IMR-90 (cell line): ENCODE data around the gene ABCA4. TPM values are rescaled to one million over a fixed set of nuclear protein-coding genes. Genes with fewer than 3 reads are reported as not detected.

Experiments
- ATAC-seq: fragments of 200-7000 bp; cut with Tn5 transposase; 2 replicates; pipeline ENCODE4 v1.9.1; 2020; ENCODE audit warnings: low read depth, mild to moderate bottlenecking, moderate library complexity
- BruUV-seq: library from RNA; stranded (reverse); fragments of 400-500 nt; replicated peaks from 2 replicates; lab custom pipeline; 2021; lab: Mats Ljungman, UMichigan
- CTCF ChIA-PET: fragments of 300-600 bp; formaldehyde crosslinking; extraction: SDS; loops from one replicate; lab custom pipeline; 2021; ENCODE audit warnings: antibody characterized with exemption; lab: Yijun Ruan, JAX
- POLR2A ChIA-PET: fragments of 300-600 bp; sonication (Branson Sonifier 250); formaldehyde crosslinking; loops from one replicate; lab custom pipeline; 2022; ENCODE audit warnings: antibody characterized with exemption; ENCODE audit not compliant: unreplicated experiment; lab: Charles Lee
- DNase-seq: peaks from one replicate; pipeline ENCODE4 v3.0.0; 2013
- H2AFZ ChIP-seq: replicated peaks from 2 replicates; pipeline ENCODE3; 2013; ENCODE audit warnings: low read length, mild to moderate bottlenecking; ENCODE audit not compliant: poor library complexity
- H2AK5ac ChIP-seq: 2 replicates; pipeline ENCODE4 v1.6.1; 2013; ENCODE audit warnings: low read depth, low read length, inconsistent platforms
- H2AK9ac ChIP-seq: replicated peaks from 2 replicates; pipeline ENCODE3; 2013; ENCODE audit warnings: mild to moderate bottlenecking, low read depth, low read length, moderate library complexity; ENCODE audit not compliant: poor library complexity
- H2BK120ac ChIP-seq: 2 replicates; pipeline ENCODE4 v1.6.1; 2013; ENCODE audit warnings: low read depth, low read length, inconsistent platforms
- H2BK15ac ChIP-seq: 3 replicates; pipeline ENCODE4 v1.6.1; 2013; ENCODE audit warnings: low read depth, low read length, inconsistent platforms
- H2BK20ac ChIP-seq: 2 replicates; pipeline ENCODE4 v1.6.1; 2013; ENCODE audit warnings: low read depth, mild to moderate bottlenecking, inconsistent platforms, low read length, moderate library complexity
- H2BK5ac ChIP-seq: 2 replicates; pipeline ENCODE4 v1.6.1; 2013; ENCODE audit warnings: mild to moderate bottlenecking, low read depth, low read length, inconsistent platforms; ENCODE audit not compliant: poor library complexity, severe bottlenecking
- H3K14ac ChIP-seq: replicated peaks from 2 replicates; pipeline ENCODE4 v1.6.1; 2013; ENCODE audit warnings: low read depth, low read length, inconsistent platforms
- H3K18ac ChIP-seq: 2 replicates; pipeline ENCODE4 v1.6.1; 2013; ENCODE audit warnings: low read depth, low read length, control low read depth
- H3K23ac ChIP-seq: 2 replicates; pipeline ENCODE4 v1.6.1; 2013; ENCODE audit warnings: low read depth, low read length, inconsistent platforms
- H3K27ac ChIP-seq: 2 replicates; pipeline ENCODE4 v1.5.1; 2013; ENCODE audit warnings: mild to moderate bottlenecking, control low read depth, low read length; ENCODE audit not compliant: insufficient read depth
- H3K27me3 ChIP-seq: 2 replicates; pipeline ENCODE4 v1.6.1; 2013; ENCODE audit warnings: low read length; ENCODE audit not compliant: control insufficient read depth, insufficient read depth
- H3K36me3 ChIP-seq: 2 replicates; pipeline ENCODE4 v1.6.1; 2013; ENCODE audit warnings: low read length, mixed read lengths; ENCODE audit not compliant: control insufficient read depth, insufficient read depth
- H3K4ac ChIP-seq: 2 replicates; pipeline ENCODE4 v1.6.1; 2013; ENCODE audit warnings: low read depth, low read length, inconsistent platforms
- H3K4me1 ChIP-seq: 2 replicates; pipeline ENCODE4 v1.6.1; 2013; ENCODE audit warnings: low read length, mixed read lengths; ENCODE audit not compliant: control insufficient read depth, insufficient read depth
- H3K4me2 ChIP-seq: 2 replicates; pipeline ENCODE4 v1.6.1; 2013; ENCODE audit warnings: low read depth, mild to moderate bottlenecking, control low read depth, low read length, moderate library complexity
- H3K4me3 ChIP-seq: 2 replicates; pipeline ENCODE4 v1.5.1; 2013; ENCODE audit warnings: low read depth, mild to moderate bottlenecking, control low read depth, low read length, moderate library complexity; ENCODE audit not compliant: insufficient read depth
- H3K56ac ChIP-seq: 2 replicates; pipeline ENCODE4 v1.6.1; 2013; ENCODE audit warnings: low read length, inconsistent platforms; ENCODE audit not compliant: insufficient read depth; ENCODE audit errors: extremely low read depth
- H3K79me1 ChIP-seq, 2 experiments: 2 replicates each; pipeline ENCODE4 v1.6.1; 2013; ENCODE audit warnings: low read length in 2 of 2, inconsistent platforms in 1 of 2, low read depth in 1 of 2
- H3K9ac ChIP-seq: 2 replicates; pipeline ENCODE4 v1.6.1; 2013; ENCODE audit warnings: low read depth, low read length, control low read depth
- H3K9me1 ChIP-seq: 2 replicates; pipeline ENCODE4 v1.6.1; 2013; ENCODE audit warnings: low read length, inconsistent platforms; ENCODE audit not compliant: insufficient read depth
- H3K9me3 ChIP-seq: 2 replicates; pipeline ENCODE4 v1.6.1; 2013; ENCODE audit warnings: low read length; ENCODE audit not compliant: control insufficient read depth, insufficient read depth
- H4K20me1 ChIP-seq: 2 replicates; pipeline ENCODE4 v1.6.1; 2013; ENCODE audit warnings: low read length, inconsistent platforms; ENCODE audit not compliant: insufficient read depth
- H4K5ac ChIP-seq: 2 replicates; pipeline ENCODE4 v1.6.1; 2013; ENCODE audit warnings: mild to moderate bottlenecking, low read depth, low read length, control low read depth
- H4K8ac ChIP-seq, 2 experiments: 2 replicates each; pipeline ENCODE4 v1.6.1; 2013; ENCODE audit warnings: low read depth in 2 of 2, low read length in 2 of 2, control low read depth in 1 of 2, inconsistent platforms in 1 of 2
- H4K91ac ChIP-seq: 2 replicates; pipeline ENCODE4 v1.6.1; 2013; ENCODE audit warnings: low read depth, low read length, inconsistent platforms; ENCODE audit not compliant: insufficient read depth
- BHLHE40 ChIP-seq: fragments of 150-350 bp; IDR thresholded peaks from 2 replicates; pipeline ENCODE4 v1.6.1; 2016; ENCODE audit warnings: mild to moderate bottlenecking, low read depth, low read length
- CEBPB ChIP-seq: IDR thresholded peaks from 2 replicates; pipeline ENCODE4 v1.6.1; 2012; ENCODE audit warnings: low read depth, low read length, improper control_type of control experiment
- CHD1 ChIP-seq: IDR thresholded peaks from 2 replicates; pipeline ENCODE4 v1.6.1; 2012; ENCODE audit warnings: low read depth, low read length, improper control_type of control experiment
- FOS ChIP-seq: fragments of 150-350 bp; IDR thresholded peaks from 2 replicates; pipeline ENCODE4 v1.6.1; 2016; ENCODE audit warnings: low read depth, low read length
- MAFK ChIP-seq: IDR thresholded peaks from 2 replicates; pipeline ENCODE4 v1.6.1; 2012; ENCODE audit warnings: low read depth, low read length, improper control_type of control experiment
- MAZ ChIP-seq: IDR thresholded peaks from 2 replicates; pipeline ENCODE4 v1.6.1; 2012; ENCODE audit warnings: low read depth, mild to moderate bottlenecking, low read length, improper control_type of control experiment, moderate library complexity, borderline replicate concordance
- MXI1 ChIP-seq: IDR thresholded peaks from 2 replicates; pipeline ENCODE4 v1.6.1; 2012; ENCODE audit warnings: low read depth, mild to moderate bottlenecking, low read length, moderate library complexity, borderline replicate concordance
- NFE2L2 ChIP-seq: fragments of 150-350 bp; IDR thresholded peaks from 2 replicates; pipeline ENCODE4 v1.6.1; 2016; ENCODE audit warnings: low read depth, mild to moderate bottlenecking, low read length
- POLR2A ChIP-seq: IDR thresholded peaks from 2 replicates; pipeline ENCODE4 v1.6.1; 2012; ENCODE audit warnings: mild to moderate bottlenecking, low read depth, low read length
- RAD21 ChIP-seq: IDR thresholded peaks from 2 replicates; pipeline ENCODE4 v1.6.1; 2012; ENCODE audit warnings: low read length, improper control_type of control experiment
- RCOR1 ChIP-seq: IDR thresholded peaks from 2 replicates; pipeline ENCODE4 v1.6.1; 2012; ENCODE audit warnings: mild to moderate bottlenecking, low read length, improper control_type of control experiment; ENCODE audit not compliant: insufficient replicate concordance
- RFX5 ChIP-seq: IDR thresholded peaks from 2 replicates; pipeline ENCODE4 v1.8.0; 2012; ENCODE audit warnings: low read depth, mild to moderate bottlenecking, low read length, moderate library complexity
- SMC3 ChIP-seq: fragments of 150-350 bp; IDR thresholded peaks from 2 replicates; pipeline ENCODE4 v1.6.1; 2016; ENCODE audit warnings: low read depth, mild to moderate bottlenecking, antibody characterized with exemption, low read length, moderate library complexity
- WGBS, 2 experiments: methylation state at CpG; one replicate each; pipeline versions ENCODE4 v1.1.5 to v1.1.7; 2013; ENCODE audit warnings: missing lambda C conversion rate in 2 of 2; ENCODE audit not compliant: insufficient read length in 1 of 2; ENCODE audit errors: extremely low coverage in 2 of 2; 5-methylcytosine and 5-hydroxymethylcytosine counted together
- dilution Hi-C: fragments of 300-500 bp; cut with HindIII; formaldehyde crosslinking; loops from one replicate; pipeline ENCODE4 v1.14.3; 2018; ENCODE audit warnings: low sequenced_read_pairs; ENCODE audit not compliant: unreplicated experiment
- in situ Hi-C: fragments of 300-500 bp; cut with MboI; formaldehyde crosslinking; loops from 3 replicates; pipeline ENCODE4 v1.14.3; 2019; ENCODE audit warnings: low sequenced_read_pairs, inconsistent platforms, mixed read lengths
- intact Hi-C: fragments of 100-400 bp; cut with micrococcal nuclease; formaldehyde crosslinking; loops from 2 replicates; pipeline ENCODE4 v1.10.0; 2022
- polyA plus RNA-seq, 3 experiments: library from polyadenylated mRNA; depleted of rRNA; stranded (reverse); fragments of >200 nt; gene quantifications; 2 replicates each; pipeline ENCODE4 v1.2.3, GENCODE V29; 2012; ENCODE audit warnings: low replicate concordance in 1 of 3
- total RNA-seq: library from RNA; depleted of rRNA; stranded (reverse); fragments of >200 nt; gene quantifications from 2 replicates; pipeline ENCODE4 v1.2.3, GENCODE V29; 2012
- TF ChIP-seq, protein P1 (sequence below): fragments of 150-350 bp; IDR thresholded peaks from 2 replicates; pipeline ENCODE4 v1.6.1; 2016; ENCODE audit warnings: low read depth, mild to moderate bottlenecking, low read length, moderate library complexity, borderline replicate concordance
- TF ChIP-seq, protein P2 (sequence below): fragments of 150-350 bp; IDR thresholded peaks from 2 replicates; pipeline ENCODE4 v1.6.1; 2017; ENCODE audit warnings: mild to moderate bottlenecking, antibody characterized with exemption, low read length, low read depth
- TF ChIP-seq, protein P3 (sequence below): conservative IDR thresholded peaks from 2 replicates; pipeline ENCODE4 v1.5.1; 2012; ENCODE audit warnings: mild to moderate bottlenecking, low read depth, low read length, improper control_type of control experiment

ABCA4 gene
- total and polyA plus RNA-seq, 2 of the 4 experiments (the other 2 are of a cell fraction) = under 0.01 to 0.36 TPM

DNA sequence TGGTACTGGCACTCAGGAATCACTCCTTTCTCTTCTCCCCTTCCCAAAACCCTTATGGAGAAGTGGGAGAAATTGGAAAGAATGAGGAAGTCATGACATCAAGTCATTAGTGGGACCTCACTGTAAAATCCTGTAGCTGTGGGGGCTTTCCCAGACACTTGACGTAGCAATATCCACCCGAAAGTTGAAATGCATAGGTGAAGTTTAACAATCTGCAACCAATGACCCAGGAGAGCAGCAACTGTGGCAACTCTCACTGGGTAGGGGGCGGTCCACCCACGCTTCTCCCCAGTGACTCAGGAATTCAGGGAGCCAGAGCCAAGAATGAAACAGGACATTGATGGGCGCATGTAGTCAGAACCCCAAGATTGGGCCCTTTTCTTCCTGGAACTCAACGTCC lies 27.0 kb downstream of the ABCA4 start:
- Histone ChIP-seq H3K27ac (peak overlapping the region; percentile 90), H4K8ac (peak overlapping the region; percentile 68 to 75), H2BK20ac (peak overlapping the region; percentile 93), H4K91ac (peak overlapping the region; percentile 90), H2AK5ac (peak overlapping the region; percentile 68), H3K27me3 (no peaks in the 10 kb centered on the region), H2AFZ (peak overlapping the region; percentile 84), H3K79me1 (no peaks in the 10 kb centered on the region), H3K56ac (peak overlapping the region; percentile 73; the same call in 1 of the 2 replicates), H3K4ac (peak overlapping the region; percentile 91), H3K14ac (peak overlapping the region; percentile 54), H3K9me3 (no peaks in the 10 kb centered on the region), H3K9ac (peak overlapping the region; percentile 31), H3K4me1 (peaks cover 31% of the 10 kb centered on the region), H2BK15ac (peak overlapping the region; percentile 67; the same call in 2 of the 3 replicates), H2AK9ac (peak overlapping the region; percentile 88), H3K18ac (peak overlapping the region; percentile 95), H3K9me1 (peaks cover 25% of the 10 kb centered on the region), H4K5ac (peak overlapping the region; percentile 91), H3K36me3 (no peaks in the 10 kb centered on the region), H3K4me2 (peak overlapping the region; percentile 37), H2BK120ac (peak overlapping the region; percentile 94), H4K20me1 (no peaks in the 10 kb centered on the region), H2BK5ac (peak overlapping the region; percentile 79), H3K23ac (peak overlapping the region; percentile 66), H3K4me3 (no peak overlapping the region)
- ChIA-PET CTCF (interaction anchor here (0.6 to 1.0 kb wide), 3 partner anchors 29 to 379 kb away, joined by 3 to 4 read pairs (median 3); no protein-coding TSS in a partner anchor), POLR2A (no interaction called here)
- WGBS, 2 experiments = 7% methylated on average over 2 of the region's 6 CpGs; no CpG with 5 or more reads in 1 of the 2 experiments
- ATAC-seq = peak; percentile 6; the same call in 1 of the 2 replicates
- DNase-seq = peak; percentile 57
- in situ Hi-C loops (no loop called here), intact Hi-C loops (no loop called here), dilution Hi-C loops (no loop called here)
- no TSS peak for BruUV-seq
- TF ChIP-seq CHD1 (no peak), MAFK (no peak), RAD21 (no peak), CEBPB (no peak), RCOR1 (no peak), RFX5 (no peak), BHLHE40 (no peak), POLR2A (no peak), NFE2L2 (no peak), MXI1 (no peak), MAZ (no peak), FOS (no peak), SMC3 (no peak)
- TF ChIP-seq, protein P1, sequence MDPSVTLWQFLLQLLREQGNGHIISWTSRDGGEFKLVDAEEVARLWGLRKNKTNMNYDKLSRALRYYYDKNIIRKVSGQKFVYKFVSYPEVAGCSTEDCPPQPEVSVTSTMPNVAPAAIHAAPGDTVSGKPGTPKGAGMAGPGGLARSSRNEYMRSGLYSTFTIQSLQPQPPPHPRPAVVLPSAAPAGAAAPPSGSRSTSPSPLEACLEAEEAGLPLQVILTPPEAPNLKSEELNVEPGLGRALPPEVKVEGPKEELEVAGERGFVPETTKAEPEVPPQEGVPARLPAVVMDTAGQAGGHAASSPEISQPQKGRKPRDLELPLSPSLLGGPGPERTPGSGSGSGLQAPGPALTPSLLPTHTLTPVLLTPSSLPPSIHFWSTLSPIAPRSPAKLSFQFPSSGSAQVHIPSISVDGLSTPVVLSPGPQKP = no peak
- TF ChIP-seq, protein P2, sequence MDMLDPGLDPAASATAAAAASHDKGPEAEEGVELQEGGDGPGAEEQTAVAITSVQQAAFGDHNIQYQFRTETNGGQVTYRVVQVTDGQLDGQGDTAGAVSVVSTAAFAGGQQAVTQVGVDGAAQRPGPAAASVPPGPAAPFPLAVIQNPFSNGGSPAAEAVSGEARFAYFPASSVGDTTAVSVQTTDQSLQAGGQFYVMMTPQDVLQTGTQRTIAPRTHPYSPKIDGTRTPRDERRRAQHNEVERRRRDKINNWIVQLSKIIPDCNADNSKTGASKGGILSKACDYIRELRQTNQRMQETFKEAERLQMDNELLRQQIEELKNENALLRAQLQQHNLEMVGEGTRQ = no peak
- TF ChIP-seq, protein P3, sequence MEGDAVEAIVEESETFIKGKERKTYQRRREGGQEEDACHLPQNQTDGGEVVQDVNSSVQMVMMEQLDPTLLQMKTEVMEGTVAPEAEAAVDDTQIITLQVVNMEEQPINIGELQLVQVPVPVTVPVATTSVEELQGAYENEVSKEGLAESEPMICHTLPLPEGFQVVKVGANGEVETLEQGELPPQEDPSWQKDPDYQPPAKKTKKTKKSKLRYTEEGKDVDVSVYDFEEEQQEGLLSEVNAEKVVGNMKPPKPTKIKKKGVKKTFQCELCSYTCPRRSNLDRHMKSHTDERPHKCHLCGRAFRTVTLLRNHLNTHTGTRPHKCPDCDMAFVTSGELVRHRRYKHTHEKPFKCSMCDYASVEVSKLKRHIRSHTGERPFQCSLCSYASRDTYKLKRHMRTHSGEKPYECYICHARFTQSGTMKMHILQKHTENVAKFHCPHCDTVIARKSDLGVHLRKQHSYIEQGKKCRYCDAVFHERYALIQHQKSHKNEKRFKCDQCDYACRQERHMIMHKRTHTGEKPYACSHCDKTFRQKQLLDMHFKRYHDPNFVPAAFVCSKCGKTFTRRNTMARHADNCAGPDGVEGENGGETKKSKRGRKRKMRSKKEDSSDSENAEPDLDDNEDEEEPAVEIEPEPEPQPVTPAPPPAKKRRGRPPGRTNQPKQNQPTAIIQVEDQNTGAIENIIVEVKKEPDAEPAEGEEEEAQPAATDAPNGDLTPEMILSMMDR = no peak
